Adrenal gland (tissue), 5 donors: ENCODE measurements around the gene GLIS1.

Experiments used
- POLR2A ChIP-seq, 2 donors: fragments of 450-650 bp; IDR thresholded peaks; one replicate each; pipeline ENCODE4 v1.6.1; 2017; ENCODE audit warnings: antibody characterized with exemption in 2 of 2, mild to moderate bottlenecking in 2 of 2, moderate library complexity in 1 of 2
- TF ChIP-seq, protein P1 (sequence below), 6 experiments: fragments of 450-650 bp in 4 of 6; fragments of 200-600 bp in 2 of 6; sonication (generic) in 1 of 6; IDR thresholded peaks; 1 replicate in 5 of 6; 2 replicates in 1 of 6; pipeline versions ENCODE4 v1.5.1 to v1.8.0; 2016 to 2021; ENCODE audit warnings: antibody characterized with exemption in 6 of 6, mild to moderate bottlenecking in 2 of 6, moderate library complexity in 1 of 6
- donor health status: DM: no; HTN: no; CAD: no.

DNA sequence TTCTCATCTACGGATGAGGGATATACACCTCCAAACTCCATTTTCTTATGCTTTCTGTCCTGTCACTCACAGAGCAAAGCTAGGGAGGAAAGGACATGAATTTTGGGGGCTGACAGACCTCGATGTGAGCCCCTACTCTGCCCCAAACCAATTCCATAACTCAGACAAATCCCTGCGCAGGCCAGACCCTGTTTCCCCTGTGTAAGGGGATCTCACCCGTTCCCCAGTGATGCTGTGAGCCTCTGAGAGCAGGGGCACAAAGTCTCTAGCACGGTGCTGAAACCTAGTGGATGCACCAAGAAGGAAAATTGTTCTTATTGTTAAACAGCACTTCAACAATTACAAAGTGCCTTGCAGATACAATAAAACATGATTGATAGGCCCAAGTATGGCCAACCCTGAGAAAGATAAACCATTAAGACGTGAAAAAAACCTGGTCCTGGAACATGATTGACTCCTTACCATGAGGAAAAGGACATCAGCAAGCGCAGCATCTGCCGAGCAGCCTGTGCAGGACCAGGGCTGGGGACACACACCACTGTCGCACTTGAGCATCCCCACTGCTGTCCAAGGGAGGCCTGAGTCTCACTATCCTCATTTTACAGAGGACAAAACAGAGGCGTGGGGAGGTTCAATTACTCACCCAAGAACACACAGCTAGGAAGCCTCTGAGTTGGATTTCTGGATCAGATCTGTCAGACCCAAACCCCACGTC is 137.8 kb downstream of the GLIS1 start:
- no peak for TF ChIP-seq POLR2A (IDR thresholded peaks at IDR 0.05)
- TF ChIP-seq, protein P1, sequence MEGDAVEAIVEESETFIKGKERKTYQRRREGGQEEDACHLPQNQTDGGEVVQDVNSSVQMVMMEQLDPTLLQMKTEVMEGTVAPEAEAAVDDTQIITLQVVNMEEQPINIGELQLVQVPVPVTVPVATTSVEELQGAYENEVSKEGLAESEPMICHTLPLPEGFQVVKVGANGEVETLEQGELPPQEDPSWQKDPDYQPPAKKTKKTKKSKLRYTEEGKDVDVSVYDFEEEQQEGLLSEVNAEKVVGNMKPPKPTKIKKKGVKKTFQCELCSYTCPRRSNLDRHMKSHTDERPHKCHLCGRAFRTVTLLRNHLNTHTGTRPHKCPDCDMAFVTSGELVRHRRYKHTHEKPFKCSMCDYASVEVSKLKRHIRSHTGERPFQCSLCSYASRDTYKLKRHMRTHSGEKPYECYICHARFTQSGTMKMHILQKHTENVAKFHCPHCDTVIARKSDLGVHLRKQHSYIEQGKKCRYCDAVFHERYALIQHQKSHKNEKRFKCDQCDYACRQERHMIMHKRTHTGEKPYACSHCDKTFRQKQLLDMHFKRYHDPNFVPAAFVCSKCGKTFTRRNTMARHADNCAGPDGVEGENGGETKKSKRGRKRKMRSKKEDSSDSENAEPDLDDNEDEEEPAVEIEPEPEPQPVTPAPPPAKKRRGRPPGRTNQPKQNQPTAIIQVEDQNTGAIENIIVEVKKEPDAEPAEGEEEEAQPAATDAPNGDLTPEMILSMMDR (IDR thresholded peaks at IDR 0.05): no peak
